GM23338 (cell line): ENCODE measurements around the gene BNC1.

ENCODE experiments used
- CREB1 ChIP-seq: fragments of 250-450 bp; sonication (Bioruptor Pico); IDR thresholded peaks from 2 replicates; pipeline ENCODE4 v1.5.0; 2020; ENCODE audit warnings: low read depth, mild to moderate bottlenecking, moderate library complexity
- EZH2 ChIP-seq: fragments of 200-600 bp; sonication (generic); IDR thresholded peaks from one replicate; pipeline ENCODE4 v1.8.0; 2017; ENCODE audit warnings: antibody characterized with exemption, mild to moderate bottlenecking, low read depth; ENCODE audit not compliant: unreplicated experiment
- POLR2AphosphoS5 ChIP-seq: IDR thresholded peaks from 2 replicates; pipeline ENCODE4 v1.6.1; 2016; ENCODE audit warnings: antibody characterized with exemption, low read depth
- ZNF331 ChIP-seq: fragments of 250-450 bp; sonication (Bioruptor Pico); IDR thresholded peaks from 2 replicates; pipeline ENCODE4 v1.5.0; 2020; ENCODE audit warnings: low read depth, mild to moderate bottlenecking, moderate library complexity
- TF ChIP-seq, protein P1 (sequence below), 2 experiments: fragments of 200-600 bp in 1 of 2; sonication (generic) in 1 of 2; conservative IDR thresholded peaks; 2 replicates each; pipeline versions ENCODE4 v1.5.1 to v1.6.1; 2016 to 2017; ENCODE audit warnings: antibody characterized with exemption in 2 of 2, low read depth in 2 of 2, mild to moderate bottlenecking in 2 of 2, moderate library complexity in 1 of 2
- TF ChIP-seq, protein P2 (sequence below): IDR thresholded peaks from one replicate; pipeline ENCODE4 v1.6.1; 2018; ENCODE audit warnings: antibody characterized with exemption; ENCODE audit not compliant: unreplicated experiment

DNA sequence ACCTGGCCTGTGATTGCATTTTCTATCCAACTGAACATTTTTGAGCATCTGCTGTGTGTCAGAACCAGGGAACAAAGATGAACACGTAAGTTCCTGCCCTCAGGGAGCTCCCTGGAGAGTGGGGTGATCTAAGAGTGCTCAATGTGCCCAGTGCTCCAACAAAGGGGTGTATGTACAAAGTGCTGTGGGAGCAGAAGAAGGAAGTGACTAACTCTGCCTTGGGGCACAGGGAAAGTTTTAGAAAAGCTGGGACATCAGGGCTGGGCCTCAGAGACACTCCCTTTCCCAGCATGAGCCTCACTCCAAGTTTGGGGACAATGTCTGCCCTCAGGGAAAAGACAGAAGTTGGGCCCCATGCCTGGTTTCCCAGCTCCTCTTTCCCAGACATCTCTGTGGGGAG, 27.6 kb upstream of the BNC1 start:
- TF ChIP-seq, protein P1, sequence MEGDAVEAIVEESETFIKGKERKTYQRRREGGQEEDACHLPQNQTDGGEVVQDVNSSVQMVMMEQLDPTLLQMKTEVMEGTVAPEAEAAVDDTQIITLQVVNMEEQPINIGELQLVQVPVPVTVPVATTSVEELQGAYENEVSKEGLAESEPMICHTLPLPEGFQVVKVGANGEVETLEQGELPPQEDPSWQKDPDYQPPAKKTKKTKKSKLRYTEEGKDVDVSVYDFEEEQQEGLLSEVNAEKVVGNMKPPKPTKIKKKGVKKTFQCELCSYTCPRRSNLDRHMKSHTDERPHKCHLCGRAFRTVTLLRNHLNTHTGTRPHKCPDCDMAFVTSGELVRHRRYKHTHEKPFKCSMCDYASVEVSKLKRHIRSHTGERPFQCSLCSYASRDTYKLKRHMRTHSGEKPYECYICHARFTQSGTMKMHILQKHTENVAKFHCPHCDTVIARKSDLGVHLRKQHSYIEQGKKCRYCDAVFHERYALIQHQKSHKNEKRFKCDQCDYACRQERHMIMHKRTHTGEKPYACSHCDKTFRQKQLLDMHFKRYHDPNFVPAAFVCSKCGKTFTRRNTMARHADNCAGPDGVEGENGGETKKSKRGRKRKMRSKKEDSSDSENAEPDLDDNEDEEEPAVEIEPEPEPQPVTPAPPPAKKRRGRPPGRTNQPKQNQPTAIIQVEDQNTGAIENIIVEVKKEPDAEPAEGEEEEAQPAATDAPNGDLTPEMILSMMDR (conservative IDR thresholded peaks at IDR 0.05; ENCODE audit: low read depth in 2 of 2): no peak
- TF ChIP-seq ZNF331 (CRISPR knock-in tag) (no peak), EZH2 (no peak), POLR2AphosphoS5 (no peak), CREB1 (CRISPR knock-in tag) (no peak)
- TF ChIP-seq, protein P2, sequence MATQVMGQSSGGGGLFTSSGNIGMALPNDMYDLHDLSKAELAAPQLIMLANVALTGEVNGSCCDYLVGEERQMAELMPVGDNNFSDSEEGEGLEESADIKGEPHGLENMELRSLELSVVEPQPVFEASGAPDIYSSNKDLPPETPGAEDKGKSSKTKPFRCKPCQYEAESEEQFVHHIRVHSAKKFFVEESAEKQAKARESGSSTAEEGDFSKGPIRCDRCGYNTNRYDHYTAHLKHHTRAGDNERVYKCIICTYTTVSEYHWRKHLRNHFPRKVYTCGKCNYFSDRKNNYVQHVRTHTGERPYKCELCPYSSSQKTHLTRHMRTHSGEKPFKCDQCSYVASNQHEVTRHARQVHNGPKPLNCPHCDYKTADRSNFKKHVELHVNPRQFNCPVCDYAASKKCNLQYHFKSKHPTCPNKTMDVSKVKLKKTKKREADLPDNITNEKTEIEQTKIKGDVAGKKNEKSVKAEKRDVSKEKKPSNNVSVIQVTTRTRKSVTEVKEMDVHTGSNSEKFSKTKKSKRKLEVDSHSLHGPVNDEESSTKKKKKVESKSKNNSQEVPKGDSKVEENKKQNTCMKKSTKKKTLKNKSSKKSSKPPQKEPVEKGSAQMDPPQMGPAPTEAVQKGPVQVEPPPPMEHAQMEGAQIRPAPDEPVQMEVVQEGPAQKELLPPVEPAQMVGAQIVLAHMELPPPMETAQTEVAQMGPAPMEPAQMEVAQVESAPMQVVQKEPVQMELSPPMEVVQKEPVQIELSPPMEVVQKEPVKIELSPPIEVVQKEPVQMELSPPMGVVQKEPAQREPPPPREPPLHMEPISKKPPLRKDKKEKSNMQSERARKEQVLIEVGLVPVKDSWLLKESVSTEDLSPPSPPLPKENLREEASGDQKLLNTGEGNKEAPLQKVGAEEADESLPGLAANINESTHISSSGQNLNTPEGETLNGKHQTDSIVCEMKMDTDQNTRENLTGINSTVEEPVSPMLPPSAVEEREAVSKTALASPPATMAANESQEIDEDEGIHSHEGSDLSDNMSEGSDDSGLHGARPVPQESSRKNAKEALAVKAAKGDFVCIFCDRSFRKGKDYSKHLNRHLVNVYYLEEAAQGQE: no peak
